WTC11 (cell line): ENCODE measurements around the gene OTOGL. TPM values are rescaled to one million over a fixed set of nuclear protein-coding genes. Genes with fewer than 3 reads are reported as not detected.

Source experiments
- ATAC-seq: fragments of 200-7000 bp; cut with Tn5 transposase; 2 replicates; pipeline ENCODE4 v1.10.0; 2021; ENCODE audit warnings: mild to moderate bottlenecking, moderate library complexity
- CTCF ChIA-PET: fragments of 300-600 bp; sonication (Branson Sonifier 250); formaldehyde crosslinking; loops from one replicate; lab custom pipeline; 2021; ENCODE audit warnings: antibody characterized with exemption; lab: Charles Lee
- POLR2A ChIA-PET: fragments of 350-600 bp; sonication (Branson Sonifier 250); formaldehyde crosslinking; loops from one replicate; lab custom pipeline; 2021; ENCODE audit warnings: antibody characterized with exemption; lab: Charles Lee
- DNase-seq: peaks from one replicate; pipeline ENCODE4 v3.0.0; 2021; ENCODE audit warnings: low spot score
- H3K27ac Mint-ChIP-seq: 2 replicates; pipeline ENCODE4 v1.8.0; 2021; ENCODE audit warnings: mixed read lengths
- H3K27me3 Mint-ChIP-seq: 2 replicates; pipeline ENCODE4 v1.8.0; 2021; ENCODE audit warnings: low read depth, mild to moderate bottlenecking, moderate library complexity, mixed read lengths
- H3K36me3 Mint-ChIP-seq: 2 replicates; pipeline ENCODE4 v1.8.0; 2021; ENCODE audit warnings: mixed read lengths
- H3K4me1 Mint-ChIP-seq: 2 replicates; pipeline ENCODE4 v1.8.0; 2022; ENCODE audit warnings: mixed read lengths
- H3K4me3 Mint-ChIP-seq: 2 replicates; pipeline ENCODE4 v1.8.0; 2021; ENCODE audit warnings: mild to moderate bottlenecking, moderate library complexity, mixed read lengths
- H3K9me3 Mint-ChIP-seq: 2 replicates; pipeline ENCODE4 v1.8.0; 2021; ENCODE audit warnings: mixed read lengths
- AR ChIP-seq: fragments of 250-450 bp; sonication (Bioruptor Pico); IDR thresholded peaks from 2 replicates; pipeline ENCODE4 v1.9.0; 2021; ENCODE audit warnings: mild to moderate bottlenecking
- ARID4B ChIP-seq: sonication (generic); formaldehyde crosslinking; IDR thresholded peaks from 2 replicates; pipeline ENCODE4 v1.8.0; 2023; ENCODE audit warnings: missing genetic modification reagents, mild to moderate bottlenecking, borderline replicate concordance
- ATF1 ChIP-seq: sonication (generic); formaldehyde crosslinking; IDR thresholded peaks from 2 replicates; pipeline ENCODE4 v1.8.1; 2023; ENCODE audit warnings: mild to moderate bottlenecking, moderate library complexity, missing genetic modification reagents
- CBFB ChIP-seq: sonication (generic); formaldehyde crosslinking; IDR thresholded peaks from 2 replicates; pipeline ENCODE4 v1.8.1; 2022; ENCODE audit warnings: mild to moderate bottlenecking, low read depth, missing genetic modification reagents
- CREM ChIP-seq: sonication (generic); formaldehyde crosslinking; IDR thresholded peaks from 2 replicates; pipeline ENCODE4 v1.8.1; 2022; ENCODE audit warnings: mild to moderate bottlenecking, missing genetic modification reagents, moderate library complexity
- E2F1 ChIP-seq: sonication (generic); formaldehyde crosslinking; IDR thresholded peaks from 2 replicates; pipeline ENCODE4 v1.8.0; 2022; ENCODE audit warnings: mild to moderate bottlenecking, missing genetic modification reagents
- ERG ChIP-seq: fragments of 250-450 bp; sonication (Bioruptor Pico); IDR thresholded peaks from 2 replicates; pipeline ENCODE4 v1.8.0; 2021; ENCODE audit warnings: mild to moderate bottlenecking
- GRHL2 ChIP-seq: fragments of 250-450 bp; sonication (Bioruptor Pico); IDR thresholded peaks from 2 replicates; pipeline ENCODE4 v1.8.0; 2022; ENCODE audit warnings: mild to moderate bottlenecking, moderate library complexity; ENCODE audit not compliant: insufficient replicate concordance, severe bottlenecking
- RELA ChIP-seq: sonication (generic); formaldehyde crosslinking; IDR thresholded peaks from 2 replicates; pipeline ENCODE4 v1.8.1; 2022; ENCODE audit warnings: missing genetic modification reagents, mild to moderate bottlenecking, borderline replicate concordance
- SMAD3 ChIP-seq: sonication (generic); formaldehyde crosslinking; IDR thresholded peaks from 2 replicates; pipeline ENCODE4 v1.8.0; 2022; ENCODE audit warnings: missing genetic modification reagents, mild to moderate bottlenecking, borderline replicate concordance
- SP1 ChIP-seq: sonication (generic); formaldehyde crosslinking; conservative IDR thresholded peaks from 2 replicates; pipeline ENCODE4 v1.8.1; 2022; ENCODE audit warnings: missing genetic modification reagents
- TCF7 ChIP-seq: sonication (generic); formaldehyde crosslinking; IDR thresholded peaks from 2 replicates; pipeline ENCODE4 v1.8.0; 2022; ENCODE audit warnings: mild to moderate bottlenecking, low read depth, missing genetic modification reagents, moderate library complexity
- TEAD4 ChIP-seq: sonication (generic); formaldehyde crosslinking; IDR thresholded peaks from 2 replicates; pipeline ENCODE4 v1.8.0; 2022; ENCODE audit warnings: mild to moderate bottlenecking, missing genetic modification reagents
- ZNF232 ChIP-seq: sonication (generic); formaldehyde crosslinking; IDR thresholded peaks from 2 replicates; pipeline ENCODE4 v1.8.0; 2022; ENCODE audit warnings: mild to moderate bottlenecking, missing genetic modification reagents
- ZNF423 ChIP-seq: fragments of 250-450 bp; sonication (Bioruptor Pico); IDR thresholded peaks from 2 replicates; pipeline ENCODE4 v2.1.2; 2022; ENCODE audit warnings: mild to moderate bottlenecking, moderate library complexity
- total RNA-seq: library from RNA; stranded (reverse); gene quantifications from 3 replicates; pipeline ENCODE4 v1.2.3, GENCODE V29; 2021
- TF ChIP-seq, protein P1 (sequence below): fragments of 200-600 bp; IDR thresholded peaks from 2 replicates; pipeline ENCODE4 v1.8.0; 2022; ENCODE audit warnings: antibody characterized with exemption
- TF ChIP-seq, protein P2 (sequence below): sonication (generic); formaldehyde crosslinking; IDR thresholded peaks from 2 replicates; pipeline ENCODE4 v1.8.1; 2023; ENCODE audit warnings: mild to moderate bottlenecking, missing genetic modification reagents, moderate library complexity

Gene OTOGL
- total RNA-seq, 1 experiment from 2014 or later: 0.55 TPM

DNA sequence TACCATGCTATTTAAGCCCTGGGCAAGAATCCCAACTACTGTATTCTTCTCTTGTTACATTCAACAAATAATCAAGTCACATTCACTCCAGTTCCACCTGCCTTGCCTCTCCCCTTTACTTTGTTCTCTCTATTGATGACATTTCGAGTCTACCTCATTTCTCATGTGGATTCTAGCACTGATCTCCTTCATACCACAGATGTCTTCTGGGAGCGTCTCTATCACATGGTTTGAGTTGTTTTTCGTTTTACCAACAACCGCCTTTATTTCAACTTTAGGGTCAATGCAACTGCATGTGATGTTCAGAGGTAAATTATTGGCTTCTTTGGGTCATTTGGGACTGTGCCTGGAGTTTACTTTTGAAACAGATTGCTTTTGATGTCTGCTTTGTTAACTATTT is 40.7 kb downstream of the OTOGL start:
- Mint-ChIP-seq H3K4me3 (no peak overlapping the region), H3K27me3 (no peaks in the 10 kb centered on the region), H3K9me3 (no peaks in the 10 kb centered on the region), H3K27ac (no peak overlapping the region), H3K4me1 (peaks cover 5% of the 10 kb centered on the region), H3K36me3 (no peaks in the 10 kb centered on the region)
- ChIA-PET CTCF (no interaction called here), POLR2A (no interaction called here)
- ATAC-seq: no peak
- TF ChIP-seq TCF7: no peak
- TF ChIP-seq E2F1: no peak
- no peak for TF ChIP-seq ARID4B (CRISPR knock-in tag)
- TF ChIP-seq, protein P1, sequence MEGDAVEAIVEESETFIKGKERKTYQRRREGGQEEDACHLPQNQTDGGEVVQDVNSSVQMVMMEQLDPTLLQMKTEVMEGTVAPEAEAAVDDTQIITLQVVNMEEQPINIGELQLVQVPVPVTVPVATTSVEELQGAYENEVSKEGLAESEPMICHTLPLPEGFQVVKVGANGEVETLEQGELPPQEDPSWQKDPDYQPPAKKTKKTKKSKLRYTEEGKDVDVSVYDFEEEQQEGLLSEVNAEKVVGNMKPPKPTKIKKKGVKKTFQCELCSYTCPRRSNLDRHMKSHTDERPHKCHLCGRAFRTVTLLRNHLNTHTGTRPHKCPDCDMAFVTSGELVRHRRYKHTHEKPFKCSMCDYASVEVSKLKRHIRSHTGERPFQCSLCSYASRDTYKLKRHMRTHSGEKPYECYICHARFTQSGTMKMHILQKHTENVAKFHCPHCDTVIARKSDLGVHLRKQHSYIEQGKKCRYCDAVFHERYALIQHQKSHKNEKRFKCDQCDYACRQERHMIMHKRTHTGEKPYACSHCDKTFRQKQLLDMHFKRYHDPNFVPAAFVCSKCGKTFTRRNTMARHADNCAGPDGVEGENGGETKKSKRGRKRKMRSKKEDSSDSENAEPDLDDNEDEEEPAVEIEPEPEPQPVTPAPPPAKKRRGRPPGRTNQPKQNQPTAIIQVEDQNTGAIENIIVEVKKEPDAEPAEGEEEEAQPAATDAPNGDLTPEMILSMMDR: no peak
- TF ChIP-seq RELA (CRISPR knock-in tag): no peak
- TF ChIP-seq GRHL2 (CRISPR knock-in tag): no peak
- TF ChIP-seq CREM: no peak
- TF ChIP-seq SP1 (CRISPR knock-in tag): no peak
- TF ChIP-seq ZNF232 (CRISPR knock-in tag): no peak
- no peak for TF ChIP-seq AR (CRISPR knock-in tag)
- TF ChIP-seq, protein P2, sequence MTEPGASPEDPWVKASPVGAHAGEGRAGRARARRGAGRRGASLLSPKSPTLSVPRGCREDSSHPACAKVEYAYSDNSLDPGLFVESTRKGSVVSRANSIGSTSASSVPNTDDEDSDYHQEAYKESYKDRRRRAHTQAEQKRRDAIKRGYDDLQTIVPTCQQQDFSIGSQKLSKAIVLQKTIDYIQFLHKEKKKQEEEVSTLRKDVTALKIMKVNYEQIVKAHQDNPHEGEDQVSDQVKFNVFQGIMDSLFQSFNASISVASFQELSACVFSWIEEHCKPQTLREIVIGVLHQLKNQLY: no peak
- TF ChIP-seq CBFB: no peak
- TF ChIP-seq ERG (CRISPR knock-in tag): no peak
- TF ChIP-seq SMAD3: no peak
- no peak for TF ChIP-seq ZNF423 (CRISPR knock-in tag)
- TF ChIP-seq ATF1 (CRISPR knock-in tag): no peak
- TF ChIP-seq TEAD4: no peak
- no peak for DNase-seq
